HEK293 (cell line): ENCODE results near the gene AK5.

Experiments used
- CTCF ChIA-PET: fragments of 350-600 bp; formaldehyde crosslinking; extraction: SDS; loops from one replicate; lab custom pipeline; 2021; ENCODE audit warnings: antibody characterized with exemption; lab: Yijun Ruan, JAX
- POLR2A ChIA-PET: fragments of 300-600 bp; formaldehyde crosslinking; extraction: SDS; loops from one replicate; lab custom pipeline; 2020; ENCODE audit warnings: antibody characterized with exemption, inconsistent platforms; lab: Yijun Ruan, JAX
- H3K27ac ChIP-seq: fragments of 200-500 bp; sonication (Bioruptor generic); 2 replicates; pipeline ENCODE4 v1.5.1; 2014; ENCODE audit warnings: low read depth, low read length, control low read depth, inconsistent platforms; ENCODE audit errors: extremely low read depth
- H3K36me3 ChIP-seq, 2 experiments: fragments of 200-500 bp in 1 of 2; sonication (Bioruptor generic) in 1 of 2; 1 replicate in 1 of 2; 2 replicates in 1 of 2; pipeline ENCODE4 v1.5.1; 2014 to 2017; ENCODE audit warnings: inconsistent platforms in 2 of 2, low read length in 2 of 2; ENCODE audit not compliant: control insufficient read depth in 2 of 2, insufficient read depth in 1 of 2
- H3K4me1 ChIP-seq: fragments of 200-500 bp; sonication (Bioruptor generic); 2 replicates; pipeline ENCODE4 v1.5.1; 2014; ENCODE audit warnings: mild to moderate bottlenecking, low read length, inconsistent platforms; ENCODE audit not compliant: control insufficient read depth, insufficient read depth
- H3K4me3 ChIP-seq: 2 replicates; pipeline ENCODE4 v1.5.1; 2011; ENCODE audit warnings: low read depth, mild to moderate bottlenecking, control low read depth, low read length, moderate library complexity
- H3K9me3 ChIP-seq: fragments of 200-500 bp; sonication (Bioruptor generic); 2 replicates; pipeline ENCODE4 v1.5.1; 2014; ENCODE audit warnings: low read depth, low read length, inconsistent platforms; ENCODE audit not compliant: control insufficient read depth, insufficient read depth
- GFI1B ChIP-seq: fragments of 450-650 bp; formaldehyde crosslinking; IDR thresholded peaks from 2 replicates; pipeline ENCODE4 v1.5.1; 2016; ENCODE audit warnings: missing biosample characterization, missing genetic modification characterization
- HOXA7 ChIP-seq: sonication (generic); formaldehyde crosslinking; IDR thresholded peaks from 2 replicates; pipeline ENCODE4 v1.8.1; 2022; ENCODE audit warnings: missing genetic modification reagents, borderline replicate concordance
- KLF8 ChIP-seq: fragments of 450-650 bp; formaldehyde crosslinking; IDR thresholded peaks from 2 replicates; pipeline ENCODE4 v1.5.1; 2016; ENCODE audit warnings: missing biosample characterization, missing genetic modification characterization
- KLF9 ChIP-seq: fragments of 450-650 bp; formaldehyde crosslinking; IDR thresholded peaks from 2 replicates; pipeline ENCODE4 v1.5.1; 2016; ENCODE audit warnings: missing biosample characterization, missing genetic modification characterization, low read depth
- SCRT1 ChIP-seq: fragments of 450-650 bp; formaldehyde crosslinking; IDR thresholded peaks from 2 replicates; pipeline ENCODE4 v1.5.1; 2016; ENCODE audit warnings: missing biosample characterization, missing genetic modification characterization, borderline replicate concordance
- ZBTB8A ChIP-seq: fragments of 450-650 bp; formaldehyde crosslinking; IDR thresholded peaks from 2 replicates; pipeline ENCODE4 v1.5.1; 2016; ENCODE audit warnings: missing biosample characterization, missing genetic modification characterization
- ZNF10 ChIP-seq: fragments of 450-650 bp; formaldehyde crosslinking; IDR thresholded peaks from 2 replicates; pipeline ENCODE4 v1.5.1; 2017; ENCODE audit warnings: missing biosample characterization, missing genetic modification characterization
- ZNF239 ChIP-seq: fragments of 450-650 bp; formaldehyde crosslinking; IDR thresholded peaks from 2 replicates; pipeline ENCODE4 v1.5.1; 2016; ENCODE audit warnings: missing biosample characterization, missing genetic modification characterization
- ZNF248 ChIP-seq: fragments of 450-650 bp; formaldehyde crosslinking; IDR thresholded peaks from 2 replicates; pipeline ENCODE4 v1.5.1; 2017; ENCODE audit warnings: missing biosample characterization, missing genetic modification characterization
- ZNF266 ChIP-seq: fragments of 450-650 bp; formaldehyde crosslinking; IDR thresholded peaks from 2 replicates; pipeline ENCODE4 v1.5.1; 2016; ENCODE audit warnings: missing biosample characterization, missing genetic modification characterization, low read depth
- ZNF366 ChIP-seq: fragments of 450-650 bp; formaldehyde crosslinking; conservative IDR thresholded peaks from 2 replicates; pipeline ENCODE4 v1.5.1; 2016; ENCODE audit warnings: missing biosample characterization, missing genetic modification characterization
- ZNF37A ChIP-seq: fragments of 450-650 bp; IDR thresholded peaks from 2 replicates; pipeline ENCODE4 v1.5.1; 2018; ENCODE audit warnings: missing biosample characterization, missing genetic modification characterization
- ZNF473 ChIP-seq: fragments of 450-650 bp; formaldehyde crosslinking; IDR thresholded peaks from 2 replicates; pipeline ENCODE4 v1.5.1; 2017; ENCODE audit warnings: missing biosample characterization, missing genetic modification characterization
- ZNF549 ChIP-seq: fragments of 450-650 bp; IDR thresholded peaks from 2 replicates; pipeline ENCODE4 v1.5.1; 2018; ENCODE audit warnings: missing biosample characterization, missing genetic modification characterization, mild to moderate bottlenecking, inconsistent platforms, moderate library complexity
- ZNF555 ChIP-seq: fragments of 450-650 bp; formaldehyde crosslinking; conservative IDR thresholded peaks from 2 replicates; pipeline ENCODE4 v1.5.1; 2017; ENCODE audit warnings: missing biosample characterization, mild to moderate bottlenecking, missing genetic modification characterization, inconsistent platforms
- ZNF560 ChIP-seq: fragments of 450-650 bp; formaldehyde crosslinking; IDR thresholded peaks from 2 replicates; pipeline ENCODE4 v1.5.1; 2017; ENCODE audit warnings: missing biosample characterization, missing genetic modification characterization, borderline replicate concordance
- ZNF561 ChIP-seq: fragments of 450-650 bp; IDR thresholded peaks from 2 replicates; pipeline ENCODE4 v1.5.1; 2018; ENCODE audit warnings: missing biosample characterization, missing genetic modification characterization, borderline replicate concordance
- ZNF571 ChIP-seq: fragments of 450-650 bp; formaldehyde crosslinking; IDR thresholded peaks from 2 replicates; pipeline ENCODE4 v1.5.0; 2017; ENCODE audit warnings: missing biosample characterization, missing genetic modification characterization
- ZNF610 ChIP-seq: fragments of 450-650 bp; formaldehyde crosslinking; IDR thresholded peaks from 2 replicates; pipeline ENCODE4 v1.5.1; 2016; ENCODE audit warnings: missing biosample characterization, missing genetic modification characterization, borderline replicate concordance
- ZNF660 ChIP-seq: fragments of 450-650 bp; IDR thresholded peaks from 2 replicates; pipeline ENCODE4 v1.5.1; 2018; ENCODE audit warnings: missing biosample characterization, mild to moderate bottlenecking, missing genetic modification characterization
- ZNF707 ChIP-seq: fragments of 450-650 bp; formaldehyde crosslinking; IDR thresholded peaks from 2 replicates; pipeline ENCODE4 v1.5.1; 2016; ENCODE audit warnings: missing biosample characterization, missing genetic modification characterization
- ZNF843 ChIP-seq: fragments of 450-650 bp; formaldehyde crosslinking; IDR thresholded peaks from 2 replicates; pipeline ENCODE4 v1.5.1; 2016; ENCODE audit warnings: missing biosample characterization, missing genetic modification characterization
- TF ChIP-seq, protein P1 (sequence below): IDR thresholded peaks from 2 replicates; pipeline ENCODE4 v1.6.1; 2011; ENCODE audit warnings: mild to moderate bottlenecking, low read depth, low read length, borderline replicate concordance
- TF ChIP-seq, protein P2 (sequence below): fragments of 450-650 bp; formaldehyde crosslinking; IDR thresholded peaks from 2 replicates; pipeline ENCODE4 v1.5.1; 2017; ENCODE audit warnings: missing biosample characterization, missing genetic modification characterization
- TF ChIP-seq, protein P3 (sequence below): fragments of 450-650 bp; formaldehyde crosslinking; IDR thresholded peaks from 2 replicates; pipeline ENCODE4 v1.5.1; 2016; ENCODE audit warnings: missing biosample characterization, missing genetic modification characterization
- TF ChIP-seq, protein P4 (sequence below): fragments of 450-650 bp; formaldehyde crosslinking; IDR thresholded peaks from 2 replicates; pipeline ENCODE4 v1.5.1; 2016; ENCODE audit warnings: missing biosample characterization, missing genetic modification characterization
- TF ChIP-seq, protein P5 (sequence below): fragments of 450-650 bp; formaldehyde crosslinking; IDR thresholded peaks from 2 replicates; pipeline ENCODE4 v1.5.1; 2017; ENCODE audit warnings: missing biosample characterization, missing genetic modification characterization

AK5 gene

DNA sequence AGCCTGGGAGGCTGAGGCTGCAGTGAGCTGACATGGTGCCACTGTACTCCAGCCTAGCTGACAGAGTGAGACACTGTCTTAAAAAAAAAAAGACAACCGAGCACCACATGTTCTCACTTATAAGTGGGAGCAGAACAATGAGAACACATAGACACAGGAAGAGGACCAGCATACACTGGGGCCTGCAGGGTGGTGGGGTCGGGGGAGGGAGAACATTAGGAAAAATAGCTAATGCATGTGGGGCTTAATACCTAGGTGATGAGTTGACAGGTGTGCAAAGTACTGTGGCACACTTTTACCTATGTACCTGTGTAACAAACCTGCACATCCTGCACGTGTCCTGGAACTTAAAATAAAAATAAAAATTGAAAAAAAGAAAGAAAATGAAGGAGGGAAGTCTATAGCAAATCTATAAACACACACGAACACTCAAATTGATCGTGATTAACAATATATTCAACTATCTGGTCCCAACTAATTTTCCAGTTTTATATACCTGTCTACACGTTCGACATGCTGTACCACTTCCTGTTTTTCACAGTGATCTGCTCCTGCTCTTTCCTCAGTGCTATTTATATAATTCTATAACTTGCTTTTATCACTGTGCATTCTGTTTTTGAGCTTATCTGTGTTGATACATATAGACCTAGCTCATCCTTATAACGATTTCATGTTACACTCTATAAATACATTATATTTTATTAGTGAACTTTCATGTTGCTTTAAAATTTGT lies 27.2 kb downstream of the AK5 start:
- no peaks in the 10 kb centered on the region; the same call in 1 of the 2 replicates for H3K9me3 ChIP-seq
- H3K27ac ChIP-seq, result no peak overlapping the region
- no peak overlapping the region for H3K4me3 ChIP-seq
- POLR2A ChIA-PET, result no interaction called here
- TF ChIP-seq, protein P1, sequence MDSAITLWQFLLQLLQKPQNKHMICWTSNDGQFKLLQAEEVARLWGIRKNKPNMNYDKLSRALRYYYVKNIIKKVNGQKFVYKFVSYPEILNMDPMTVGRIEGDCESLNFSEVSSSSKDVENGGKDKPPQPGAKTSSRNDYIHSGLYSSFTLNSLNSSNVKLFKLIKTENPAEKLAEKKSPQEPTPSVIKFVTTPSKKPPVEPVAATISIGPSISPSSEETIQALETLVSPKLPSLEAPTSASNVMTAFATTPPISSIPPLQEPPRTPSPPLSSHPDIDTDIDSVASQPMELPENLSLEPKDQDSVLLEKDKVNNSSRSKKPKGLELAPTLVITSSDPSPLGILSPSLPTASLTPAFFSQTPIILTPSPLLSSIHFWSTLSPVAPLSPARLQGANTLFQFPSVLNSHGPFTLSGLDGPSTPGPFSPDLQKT, result no peak
- no peak for TF ChIP-seq ZNF707 (tag by site-specific recombination)
- TF ChIP-seq ZNF473, result no peak
- no peak for TF ChIP-seq ZBTB8A (tag by site-specific recombination)
- no peak for TF ChIP-seq ZNF10 (tag by site-specific recombination)
- TF ChIP-seq, protein P2, sequence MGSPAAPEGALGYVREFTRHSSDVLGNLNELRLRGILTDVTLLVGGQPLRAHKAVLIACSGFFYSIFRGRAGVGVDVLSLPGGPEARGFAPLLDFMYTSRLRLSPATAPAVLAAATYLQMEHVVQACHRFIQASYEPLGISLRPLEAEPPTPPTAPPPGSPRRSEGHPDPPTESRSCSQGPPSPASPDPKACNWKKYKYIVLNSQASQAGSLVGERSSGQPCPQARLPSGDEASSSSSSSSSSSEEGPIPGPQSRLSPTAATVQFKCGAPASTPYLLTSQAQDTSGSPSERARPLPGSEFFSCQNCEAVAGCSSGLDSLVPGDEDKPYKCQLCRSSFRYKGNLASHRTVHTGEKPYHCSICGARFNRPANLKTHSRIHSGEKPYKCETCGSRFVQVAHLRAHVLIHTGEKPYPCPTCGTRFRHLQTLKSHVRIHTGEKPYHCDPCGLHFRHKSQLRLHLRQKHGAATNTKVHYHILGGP (tag by site-specific recombination), result no peak
- no peak for TF ChIP-seq ZNF555
- TF ChIP-seq, protein P3, sequence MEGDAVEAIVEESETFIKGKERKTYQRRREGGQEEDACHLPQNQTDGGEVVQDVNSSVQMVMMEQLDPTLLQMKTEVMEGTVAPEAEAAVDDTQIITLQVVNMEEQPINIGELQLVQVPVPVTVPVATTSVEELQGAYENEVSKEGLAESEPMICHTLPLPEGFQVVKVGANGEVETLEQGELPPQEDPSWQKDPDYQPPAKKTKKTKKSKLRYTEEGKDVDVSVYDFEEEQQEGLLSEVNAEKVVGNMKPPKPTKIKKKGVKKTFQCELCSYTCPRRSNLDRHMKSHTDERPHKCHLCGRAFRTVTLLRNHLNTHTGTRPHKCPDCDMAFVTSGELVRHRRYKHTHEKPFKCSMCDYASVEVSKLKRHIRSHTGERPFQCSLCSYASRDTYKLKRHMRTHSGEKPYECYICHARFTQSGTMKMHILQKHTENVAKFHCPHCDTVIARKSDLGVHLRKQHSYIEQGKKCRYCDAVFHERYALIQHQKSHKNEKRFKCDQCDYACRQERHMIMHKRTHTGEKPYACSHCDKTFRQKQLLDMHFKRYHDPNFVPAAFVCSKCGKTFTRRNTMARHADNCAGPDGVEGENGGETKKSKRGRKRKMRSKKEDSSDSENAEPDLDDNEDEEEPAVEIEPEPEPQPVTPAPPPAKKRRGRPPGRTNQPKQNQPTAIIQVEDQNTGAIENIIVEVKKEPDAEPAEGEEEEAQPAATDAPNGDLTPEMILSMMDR (tag by site-specific recombination), result no peak
- TF ChIP-seq ZNF37A (tag by site-specific recombination), result no peak
- TF ChIP-seq ZNF560 (tag by site-specific recombination), result no peak
- TF ChIP-seq ZNF248, result no peak
- H3K4me1 ChIP-seq, result no peaks in the 10 kb centered on the region
- H3K36me3 ChIP-seq, result no peaks in the 10 kb centered on the region
- CTCF ChIA-PET, result no interaction called here

DNA sequence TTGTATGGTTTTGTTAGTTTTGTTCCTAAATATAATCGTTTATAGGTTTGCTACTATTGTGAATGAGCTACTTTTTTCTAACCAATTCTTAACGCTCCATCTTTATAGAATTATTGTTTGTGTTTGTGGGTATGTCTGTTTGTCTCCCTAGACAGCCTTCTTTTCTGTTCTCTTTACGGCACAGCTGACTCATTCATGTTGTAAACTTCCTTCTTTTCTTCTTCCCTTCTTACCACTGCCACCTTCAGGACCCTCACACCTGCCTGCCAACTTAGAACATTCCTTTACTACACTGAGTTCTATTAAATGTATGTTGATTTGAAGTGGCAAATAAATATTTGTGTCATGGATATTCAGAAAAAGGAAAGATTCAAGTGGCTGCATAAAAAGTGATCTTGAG lies 29.1 kb downstream of the AK5 start:
- CTCF ChIA-PET, result interaction anchor here (0.6 kb wide), 1 partner anchor 618 kb away, joined by 6 read pairs; no protein-coding TSS in a partner anchor
- TF ChIP-seq SCRT1 (tag by site-specific recombination) (no peak), ZNF239 (tag by site-specific recombination) (no peak), ZNF660 (tag by site-specific recombination) (no peak), HOXA7 (CRISPR knock-in tag) (no peak), ZNF610 (tag by site-specific recombination) (no peak), ZNF549 (tag by site-specific recombination) (no peak), KLF9 (no peak), ZNF561 (tag by site-specific recombination) (no peak), ZNF843 (tag by site-specific recombination) (no peak), KLF8 (tag by site-specific recombination) (no peak), ZNF366 (no peak), GFI1B (tag by site-specific recombination) (no peak), ZNF571 (tag by site-specific recombination) (no peak), ZNF266 (tag by site-specific recombination) (no peak)
- TF ChIP-seq, protein P4, sequence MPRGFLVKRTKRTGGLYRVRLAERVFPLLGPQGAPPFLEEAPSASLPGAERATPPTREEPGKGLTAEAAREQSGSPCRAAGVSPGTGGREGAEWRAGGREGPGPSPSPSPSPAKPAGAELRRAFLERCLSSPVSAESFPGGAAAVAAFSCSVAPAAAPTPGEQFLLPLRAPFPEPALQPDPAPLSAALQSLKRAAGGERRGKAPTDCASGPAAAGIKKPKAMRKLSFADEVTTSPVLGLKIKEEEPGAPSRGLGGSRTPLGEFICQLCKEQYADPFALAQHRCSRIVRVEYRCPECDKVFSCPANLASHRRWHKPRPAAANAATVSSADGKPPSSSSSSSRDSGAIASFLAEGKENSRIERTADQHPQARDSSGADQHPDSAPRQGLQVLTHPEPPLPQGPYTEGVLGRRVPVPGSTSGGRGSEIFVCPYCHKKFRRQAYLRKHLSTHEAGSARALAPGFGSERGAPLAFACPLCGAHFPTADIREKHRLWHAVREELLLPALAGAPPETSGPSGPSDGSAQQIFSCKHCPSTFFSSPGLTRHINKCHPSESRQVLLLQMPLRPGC (tag by site-specific recombination), result no peak
- TF ChIP-seq, protein P5, sequence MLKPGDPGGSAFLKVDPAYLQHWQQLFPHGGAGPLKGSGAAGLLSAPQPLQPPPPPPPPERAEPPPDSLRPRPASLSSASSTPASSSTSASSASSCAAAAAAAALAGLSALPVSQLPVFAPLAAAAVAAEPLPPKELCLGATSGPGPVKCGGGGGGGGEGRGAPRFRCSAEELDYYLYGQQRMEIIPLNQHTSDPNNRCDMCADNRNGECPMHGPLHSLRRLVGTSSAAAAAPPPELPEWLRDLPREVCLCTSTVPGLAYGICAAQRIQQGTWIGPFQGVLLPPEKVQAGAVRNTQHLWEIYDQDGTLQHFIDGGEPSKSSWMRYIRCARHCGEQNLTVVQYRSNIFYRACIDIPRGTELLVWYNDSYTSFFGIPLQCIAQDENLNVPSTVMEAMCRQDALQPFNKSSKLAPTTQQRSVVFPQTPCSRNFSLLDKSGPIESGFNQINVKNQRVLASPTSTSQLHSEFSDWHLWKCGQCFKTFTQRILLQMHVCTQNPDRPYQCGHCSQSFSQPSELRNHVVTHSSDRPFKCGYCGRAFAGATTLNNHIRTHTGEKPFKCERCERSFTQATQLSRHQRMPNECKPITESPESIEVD (tag by site-specific recombination), result no peak
- POLR2A ChIA-PET, result no interaction called here

More for the DNA sequence above, 29.1 kb downstream of the AK5 start:
- no peaks in the 10 kb centered on the region for H3K4me1 ChIP-seq
- no peaks in the 10 kb centered on the region for H3K36me3 ChIP-seq
- H3K9me3 ChIP-seq, result no peaks in the 10 kb centered on the region
- no peak overlapping the region for H3K27ac ChIP-seq
- no peak overlapping the region for H3K4me3 ChIP-seq
